ENCODE measurements around the gene WHRN. TPM values are rescaled to one million over a fixed set of nuclear protein-coding genes. Genes with fewer than 3 reads are reported as not detected.

Gene WHRN
- total RNA-seq, 4 donors from 2014 or later: 5.4 to 23.6 (median 8.5) TPM

- in situ Hi-C loops (cut with MboI; ENCODE audit: low pct_ligation_motif_present in 1 of 4, low pct_unique_long_range_greater_than_20kb in 1 of 4, low sequenced_read_pairs in 3 of 4): loop anchor here in 1 of 4 donors (25.0 kb wide), 1 partner anchor 581 kb away; no protein-coding TSS in a partner anchor
- no peak for TF ChIP-seq POLR2A (IDR thresholded peaks at IDR 0.05)
- TF ChIP-seq CTCF (IDR thresholded peaks at IDR 0.05): no peak
- H3K9me3 ChIP-seq: no peaks in the 10 kb centered on the region
- 83 to 86% methylated on average over 1 to 4 of the region's 4 CpGs for WGBS, 2 donors (ENCODE audit: low coverage in 1 of 2)
- H3K27ac ChIP-seq: no peak overlapping the region
- no peaks in the 10 kb centered on the region for H3K4me1 ChIP-seq
- H3K27me3 ChIP-seq: no peaks in the 10 kb centered on the region
- no peaks in the 10 kb centered on the region for H3K36me3 ChIP-seq
- intact Hi-C loops (cut with DNase I; ENCODE audit: low total_unique reads): no loop called here
- H3K4me3 ChIP-seq: no peak overlapping the region
- no peak for DNase-seq
These were observed 74.3 kb downstream of the WHRN start for GRCh38 chr9:114431003-114431402.

- no peaks in the 10 kb centered on the region for H3K36me3 ChIP-seq
- intact Hi-C loops (cut with DNase I; ENCODE audit: low total_unique reads): no loop called here
- in situ Hi-C loops (cut with MboI; ENCODE audit: low pct_ligation_motif_present in 1 of 4, low pct_unique_long_range_greater_than_20kb in 1 of 4, low sequenced_read_pairs in 3 of 4): loop anchor here in 1 of 4 donors (25.0 kb wide), 1 partner anchor 582 kb away; no protein-coding TSS in a partner anchor
- H3K4me1 ChIP-seq: no peaks in the 10 kb centered on the region
- WGBS, 2 donors (ENCODE audit: low coverage in 1 of 2): 88% methylated on average over 5 of the region's 5 CpGs; no CpG with 5 or more reads in 1 of the 2 donors
- no peak overlapping the region for H3K4me3 ChIP-seq
- H3K9me3 ChIP-seq: no peaks in the 10 kb centered on the region
- DNase-seq: no peak
- no peaks in the 10 kb centered on the region for H3K27me3 ChIP-seq
- TF ChIP-seq CTCF (IDR thresholded peaks at IDR 0.05) (no peak), POLR2A (IDR thresholded peaks at IDR 0.05) (no peak), POLR2AphosphoS5 (IDR thresholded peaks at IDR 0.05) (no peak)
- H3K27ac ChIP-seq: no peak overlapping the region
These were observed 74.8 kb downstream of the WHRN start for GRCh38 chr9:114430457-114430856.

- Histone ChIP-seq H3K4me1 (no peaks in the 10 kb centered on the region), H3K9me3 (no peaks in the 10 kb centered on the region), H3K36me3 (no peaks in the 10 kb centered on the region), H3K27me3 (no peaks in the 10 kb centered on the region), H3K27ac (no peak overlapping the region), H3K4me3 (no peak overlapping the region)
- WGBS, 2 donors (ENCODE audit: low coverage in 1 of 2): 87 to 88% methylated on average over 3 to 6 of the region's 6 CpGs
- in situ Hi-C loops (cut with MboI; ENCODE audit: low pct_ligation_motif_present in 1 of 4, low pct_unique_long_range_greater_than_20kb in 1 of 4, low sequenced_read_pairs in 3 of 4) (loop anchor here in 1 of 4 donors (25.0 kb wide), 1 partner anchor 583 kb away; no protein-coding TSS in a partner anchor), intact Hi-C loops (cut with DNase I; ENCODE audit: low total_unique reads) (no loop called here)
- TF ChIP-seq POLR2A (IDR thresholded peaks at IDR 0.05) (no peak), POLR2AphosphoS5 (IDR thresholded peaks at IDR 0.05) (no peak)
- no peak for DNase-seq
These were observed 75.8 kb downstream of the WHRN start for GRCh38 chr9:114429488-114429887.

GRCh38 chr9:114428466-114428865, 76.8 kb downstream of the WHRN start:
- 94% methylated on average over 8 of the region's 8 CpGs; no CpG with 5 or more reads in 1 of the 2 donors for WGBS, 2 donors (ENCODE audit: low coverage in 1 of 2)
- Histone ChIP-seq H3K4me3 (no peak overlapping the region), H3K9me3 (no peaks in the 10 kb centered on the region), H3K4me1 (no peaks in the 10 kb centered on the region), H3K27me3 (no peaks in the 10 kb centered on the region), H3K36me3 (no peaks in the 10 kb centered on the region), H3K27ac (no peak overlapping the region)
- no peak for DNase-seq
- no peak for TF ChIP-seq CTCF (IDR thresholded peaks at IDR 0.05)
- TF ChIP-seq POLR2AphosphoS5 (IDR thresholded peaks at IDR 0.05): no peak
- no peak for TF ChIP-seq POLR2A (IDR thresholded peaks at IDR 0.05)
- TF ChIP-seq EP300 (IDR thresholded peaks at IDR 0.05; ENCODE audit: low read depth): no peak
- in situ Hi-C loops (cut with MboI; ENCODE audit: low pct_ligation_motif_present in 1 of 4, low pct_unique_long_range_greater_than_20kb in 1 of 4, low sequenced_read_pairs in 3 of 4): loop anchor here in 1 of 4 donors (25.0 kb wide), 1 partner anchor 584 kb away; no protein-coding TSS in a partner anchor
- intact Hi-C loops (cut with DNase I; ENCODE audit: low total_unique reads): no loop called here

- no peaks in the 10 kb centered on the region for H3K36me3 ChIP-seq
- intact Hi-C loops (cut with DNase I; ENCODE audit: low total_unique reads) (no loop called here), in situ Hi-C loops (cut with MboI; ENCODE audit: low pct_ligation_motif_present in 1 of 4, low pct_unique_long_range_greater_than_20kb in 1 of 4, low sequenced_read_pairs in 3 of 4) (loop anchor here in 1 of 4 donors (25.0 kb wide), 1 partner anchor 585 kb away; no protein-coding TSS in a partner anchor)
- no peaks in the 10 kb centered on the region for H3K4me1 ChIP-seq
- H3K27me3 ChIP-seq: no peaks in the 10 kb centered on the region
- TF ChIP-seq CTCF (IDR thresholded peaks at IDR 0.05): no peak
- no peak for TF ChIP-seq POLR2A (IDR thresholded peaks at IDR 0.05)
- no peak for TF ChIP-seq EP300 (IDR thresholded peaks at IDR 0.05; ENCODE audit: low read depth)
- no peak for TF ChIP-seq POLR2AphosphoS5 (IDR thresholded peaks at IDR 0.05)
- WGBS, 2 donors (ENCODE audit: low coverage in 1 of 2): 93 to 96% methylated on average over 3 to 4 of the region's 4 CpGs
- H3K27ac ChIP-seq: no peak overlapping the region
- H3K9me3 ChIP-seq: no peaks in the 10 kb centered on the region
- H3K4me3 ChIP-seq: no peak overlapping the region
- no peak for DNase-seq
These were observed 77.6 kb downstream of the WHRN start for GRCh38 chr9:114427644-114428043.

Measured in transverse colon (tissue), 4 donors.